Endothelial cell of umbilical vein (primary cell): ENCODE measurements around the gene MAML3.

Experiments used
- EZH2 ChIP-seq: IDR thresholded peaks from 2 replicates; pipeline ENCODE4 v1.6.1; 2012; ENCODE audit warnings: borderline replicate concordance, low read depth, mild to moderate bottlenecking, moderate library complexity, low read length, inconsistent platforms; ENCODE audit not compliant: severe bottlenecking
- FOS ChIP-seq: IDR thresholded peaks from 2 replicates; pipeline ENCODE4 v1.6.1; 2011; ENCODE audit warnings: mild to moderate bottlenecking, low read length, moderate library complexity, borderline replicate concordance; ENCODE audit not compliant: insufficient read depth
- GATA2 ChIP-seq: IDR thresholded peaks from 2 replicates; pipeline ENCODE4 v1.7.0; 2011; ENCODE audit warnings: low read depth, mild to moderate bottlenecking, moderate library complexity, mixed read lengths, low read length; ENCODE audit not compliant: insufficient read length, insufficient read depth
- JUN ChIP-seq: IDR thresholded peaks from 2 replicates; pipeline ENCODE4 v1.6.1; 2011; ENCODE audit warnings: borderline replicate concordance, low read depth; ENCODE audit not compliant: insufficient read length, insufficient read depth
- POLR2A ChIP-seq: IDR thresholded peaks from 2 replicates; pipeline ENCODE4 v1.6.1; 2012; ENCODE audit warnings: low read depth, mild to moderate bottlenecking, control low read depth, low read length
- POLR2AphosphoS5 ChIP-seq: IDR thresholded peaks from 2 replicates; pipeline ENCODE4 v1.6.1; 2012; ENCODE audit warnings: low read depth, mild to moderate bottlenecking, control low read depth, low read length, moderate library complexity; ENCODE audit not compliant: insufficient read depth
- TF ChIP-seq, protein P1 (sequence below), 2 donors: IDR thresholded peaks; 1 replicate in 1 of 2; 2 replicates in 1 of 2; pipeline ENCODE4 v1.5.1; 2011; ENCODE audit warnings: low read length in 2 of 2, mild to moderate bottlenecking in 2 of 2, moderate library complexity in 2 of 2, control low read depth in 1 of 2, inconsistent platforms in 1 of 2, low read depth in 1 of 2; ENCODE audit not compliant: insufficient read depth in 1 of 2; ENCODE audit errors: extremely low read depth in 1 of 2

- TF ChIP-seq POLR2A (no peak), GATA2 (no peak), POLR2AphosphoS5 (no peak), EZH2 (no peak), FOS (no peak), JUN (no peak)
- TF ChIP-seq, protein P1, sequence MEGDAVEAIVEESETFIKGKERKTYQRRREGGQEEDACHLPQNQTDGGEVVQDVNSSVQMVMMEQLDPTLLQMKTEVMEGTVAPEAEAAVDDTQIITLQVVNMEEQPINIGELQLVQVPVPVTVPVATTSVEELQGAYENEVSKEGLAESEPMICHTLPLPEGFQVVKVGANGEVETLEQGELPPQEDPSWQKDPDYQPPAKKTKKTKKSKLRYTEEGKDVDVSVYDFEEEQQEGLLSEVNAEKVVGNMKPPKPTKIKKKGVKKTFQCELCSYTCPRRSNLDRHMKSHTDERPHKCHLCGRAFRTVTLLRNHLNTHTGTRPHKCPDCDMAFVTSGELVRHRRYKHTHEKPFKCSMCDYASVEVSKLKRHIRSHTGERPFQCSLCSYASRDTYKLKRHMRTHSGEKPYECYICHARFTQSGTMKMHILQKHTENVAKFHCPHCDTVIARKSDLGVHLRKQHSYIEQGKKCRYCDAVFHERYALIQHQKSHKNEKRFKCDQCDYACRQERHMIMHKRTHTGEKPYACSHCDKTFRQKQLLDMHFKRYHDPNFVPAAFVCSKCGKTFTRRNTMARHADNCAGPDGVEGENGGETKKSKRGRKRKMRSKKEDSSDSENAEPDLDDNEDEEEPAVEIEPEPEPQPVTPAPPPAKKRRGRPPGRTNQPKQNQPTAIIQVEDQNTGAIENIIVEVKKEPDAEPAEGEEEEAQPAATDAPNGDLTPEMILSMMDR (IDR thresholded peaks at IDR 0.05; ENCODE audit: extremely low read depth in 1 of 2, insufficient read depth in 1 of 2, low read depth in 1 of 2, low read length in 2 of 2): no peak
Measured at GRCh38 chr4:139721789-139722188, 432.2 kb downstream of the MAML3 start.
